GM18520 (cell line): Measurements from ENCODE around the gene CRYBG1.

Source experiments
- ATAC-seq: cut with Tn5 transposase; IDR thresholded peaks from one replicate; pipeline ENCODE4 v1.9.1; 2021; ENCODE audit not compliant: unreplicated experiment

CRYBG1 gene

GRCh38 chr6:106458021-106458986 is 97.8 kb downstream of the CRYBG1 start:
- no peak for ATAC-seq

GRCh38 chr6:106460481-106460880 is 100.0 kb downstream of the CRYBG1 start:
- ATAC-seq: no peak

- no peak for ATAC-seq
Measured at GRCh38 chr6:106461084-106461483, 100.6 kb downstream of the CRYBG1 start.

GRCh38 chr6:106462923-106463557 is 102.5 kb downstream of the CRYBG1 start:
- ATAC-seq: no peak

- ATAC-seq: no peak
Measured at GRCh38 chr6:106466211-106466610, 105.7 kb downstream of the CRYBG1 start.

GRCh38 chr6:106468935-106469334 is 108.4 kb downstream of the CRYBG1 start:
- no peak for ATAC-seq

- ATAC-seq: no peak
Measured at GRCh38 chr6:106469882-106470281, 109.4 kb downstream of the CRYBG1 start.

GRCh38 chr6:106470316-106470715 is 109.8 kb downstream of the CRYBG1 start:
- no peak for ATAC-seq

GRCh38 chr6:106470811-106471210 is 110.3 kb downstream of the CRYBG1 start:
- ATAC-seq: no peak

GRCh38 chr6:106473812-106474211 is 113.3 kb downstream of the CRYBG1 start:
- ATAC-seq: no peak

GRCh38 chr6:106474466-106474865 is 113.9 kb downstream of the CRYBG1 start:
- no peak for ATAC-seq

- ATAC-seq: no peak
Measured at GRCh38 chr6:106475284-106475683, 114.8 kb downstream of the CRYBG1 start.

GRCh38 chr6:106476331-106477105 is 116.0 kb downstream of the CRYBG1 start:
- no peak for ATAC-seq

- no peak for ATAC-seq
Measured at GRCh38 chr6:106477146-106477545, 116.6 kb downstream of the CRYBG1 start.

GRCh38 chr6:106477790-106478189 is 117.3 kb downstream of the CRYBG1 start:
- no peak for ATAC-seq

- no peak for ATAC-seq
Measured at GRCh38 chr6:106486236-106486635, 125.7 kb downstream of the CRYBG1 start.

GRCh38 chr6:106488494-106489370 is 128.2 kb downstream of the CRYBG1 start:
- ATAC-seq: no peak

GRCh38 chr6:106490030-106490429 is 129.5 kb downstream of the CRYBG1 start:
- no peak for ATAC-seq

- ATAC-seq: no peak
Measured at GRCh38 chr6:106490436-106490835, 129.9 kb downstream of the CRYBG1 start.

- ATAC-seq: no peak
Measured at GRCh38 chr6:106490974-106491373, 130.5 kb downstream of the CRYBG1 start.
